ENCODE results near the gene ADGRB3. TPM values are rescaled to one million over a fixed set of nuclear protein-coding genes. Genes with fewer than 3 reads are reported as not detected.

The ADGRB3 gene
- polyA plus RNA-seq, 3 donors, result 0.04 to 0.23 (median 0.05) TPM

DNA sequence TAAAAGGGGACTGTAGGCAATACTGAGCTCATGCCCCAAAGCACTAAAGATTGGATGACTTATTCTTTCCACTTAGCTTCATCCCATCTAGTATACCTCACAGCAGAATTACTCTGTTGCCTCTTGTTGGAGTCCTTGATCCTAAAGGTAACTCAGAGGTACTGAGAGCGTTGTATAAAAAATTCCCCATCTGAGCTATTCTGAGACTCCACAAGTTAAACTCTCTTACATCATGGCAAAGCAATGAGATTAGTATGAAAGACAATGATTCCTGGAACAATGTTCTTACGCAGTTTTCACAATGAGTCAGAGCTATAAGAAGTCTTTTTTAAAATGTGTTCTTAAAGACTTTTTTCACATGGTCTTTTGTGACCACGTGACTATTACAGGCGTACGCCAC is 370.1 kb downstream of the ADGRB3 start:
- no peak for DNase-seq
- no CpG with 5 or more reads among the region's 5 CpGs for WGBS (ENCODE audit: insufficient coverage)
- no peak overlapping the region for H3K4me2 ChIP-seq (replicated peaks; ENCODE audit: extremely low read depth, low read length, poor library complexity, severe bottlenecking)
- no peak overlapping the region for H3K27ac ChIP-seq (ENCODE audit: low read depth in 1 of 2, low read length in 2 of 2)
- no peak overlapping the region for H3K9ac ChIP-seq (ENCODE audit: insufficient read depth, low read length, poor library complexity, severe bottlenecking)
- intact Hi-C loops (cut with micrococcal nuclease), result no loop called here
- no peaks in the 10 kb centered on the region for H3K79me2 ChIP-seq (ENCODE audit: insufficient read depth, low read length)
- H4K20me1 ChIP-seq (ENCODE audit: insufficient read depth, low read length), result no peaks in the 10 kb centered on the region
- Mint-ChIP-seq H3K27me3 (ENCODE audit: low read depth in 3 of 3) (no peaks in the 10 kb centered on the region), H3K27ac (no peak overlapping the region), H3K4me1 (no peaks in the 10 kb centered on the region), H3K4me3 (no peak overlapping the region), H3K9me3 (peaks cover 0 to 6% (median 0%) of the 10 kb centered on the region in 7 donors), H3K36me3 (no peaks in the 10 kb centered on the region)
- no peaks in the 10 kb centered on the region for H3K9me3 ChIP-seq (replicated peaks in 1 of 2; ENCODE audit: control insufficient read depth in 1 of 2, insufficient read depth in 1 of 2, low read length in 2 of 2)
- TF ChIP-seq, protein P1, sequence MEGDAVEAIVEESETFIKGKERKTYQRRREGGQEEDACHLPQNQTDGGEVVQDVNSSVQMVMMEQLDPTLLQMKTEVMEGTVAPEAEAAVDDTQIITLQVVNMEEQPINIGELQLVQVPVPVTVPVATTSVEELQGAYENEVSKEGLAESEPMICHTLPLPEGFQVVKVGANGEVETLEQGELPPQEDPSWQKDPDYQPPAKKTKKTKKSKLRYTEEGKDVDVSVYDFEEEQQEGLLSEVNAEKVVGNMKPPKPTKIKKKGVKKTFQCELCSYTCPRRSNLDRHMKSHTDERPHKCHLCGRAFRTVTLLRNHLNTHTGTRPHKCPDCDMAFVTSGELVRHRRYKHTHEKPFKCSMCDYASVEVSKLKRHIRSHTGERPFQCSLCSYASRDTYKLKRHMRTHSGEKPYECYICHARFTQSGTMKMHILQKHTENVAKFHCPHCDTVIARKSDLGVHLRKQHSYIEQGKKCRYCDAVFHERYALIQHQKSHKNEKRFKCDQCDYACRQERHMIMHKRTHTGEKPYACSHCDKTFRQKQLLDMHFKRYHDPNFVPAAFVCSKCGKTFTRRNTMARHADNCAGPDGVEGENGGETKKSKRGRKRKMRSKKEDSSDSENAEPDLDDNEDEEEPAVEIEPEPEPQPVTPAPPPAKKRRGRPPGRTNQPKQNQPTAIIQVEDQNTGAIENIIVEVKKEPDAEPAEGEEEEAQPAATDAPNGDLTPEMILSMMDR (IDR thresholded peaks at IDR 0.05), result no peak
- H3K4me1 ChIP-seq (ENCODE audit: control insufficient read depth in 1 of 2, insufficient read depth in 2 of 2, low read length in 2 of 2), result no peaks in the 10 kb centered on the region
- H3K27me3 ChIP-seq (ENCODE audit: control insufficient read depth in 2 of 2, insufficient read depth in 2 of 2, low read length in 2 of 2), result no peaks in the 10 kb centered on the region
- H3K36me3 ChIP-seq (replicated peaks in 1 of 2; ENCODE audit: control insufficient read depth in 1 of 2, insufficient read depth in 2 of 2, low read length in 2 of 2), result no peaks in the 10 kb centered on the region
- no peak overlapping the region for H2AFZ ChIP-seq (ENCODE audit: insufficient read depth, low read depth, low read length, poor library complexity, severe bottlenecking)
- H3K4me3 ChIP-seq (replicated peaks in 1 of 3; ENCODE audit: low read depth in 2 of 3, low read length in 3 of 3), result no peak overlapping the region

DNA sequence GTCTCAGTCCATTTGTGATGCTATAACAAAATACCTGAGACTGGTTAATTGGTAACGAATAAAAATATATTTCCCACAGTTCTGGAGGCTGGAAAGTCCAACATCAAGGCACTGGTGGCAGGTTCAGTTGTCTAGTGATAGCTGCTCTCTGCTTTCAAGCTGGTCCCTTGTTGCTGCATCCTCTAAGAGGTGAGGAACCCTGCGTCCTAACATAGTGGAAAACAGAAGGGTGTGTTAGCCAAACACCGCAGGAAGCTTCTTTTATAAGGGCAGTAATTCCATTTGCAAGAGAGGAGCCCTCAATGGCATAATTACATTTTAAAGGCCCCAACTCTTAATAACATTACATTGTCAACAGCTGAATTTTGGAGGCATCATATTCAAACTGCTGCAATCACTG is 372.7 kb downstream of the ADGRB3 start:
- TF ChIP-seq, protein P1 (IDR thresholded peaks at IDR 0.05), result no peak
- H3K4me1 Mint-ChIP-seq, result no peaks in the 10 kb centered on the region
- DNase-seq, result no peak
- Histone ChIP-seq H3K9me3 (replicated peaks in 1 of 2; ENCODE audit: control insufficient read depth in 1 of 2, insufficient read depth in 1 of 2, low read length in 2 of 2) (no peaks in the 10 kb centered on the region), H2AFZ (ENCODE audit: insufficient read depth, low read depth, low read length, poor library complexity, severe bottlenecking) (no peak overlapping the region), H3K4me3 (replicated peaks in 1 of 3; ENCODE audit: low read depth in 2 of 3, low read length in 3 of 3) (no peak overlapping the region), H3K27ac (ENCODE audit: low read depth in 1 of 2, low read length in 2 of 2) (no peak overlapping the region), H3K36me3 (replicated peaks in 1 of 2; ENCODE audit: control insufficient read depth in 1 of 2, insufficient read depth in 2 of 2, low read length in 2 of 2) (no peaks in the 10 kb centered on the region), H3K4me1 (ENCODE audit: control insufficient read depth in 1 of 2, insufficient read depth in 2 of 2, low read length in 2 of 2) (no peaks in the 10 kb centered on the region), H3K79me2 (ENCODE audit: insufficient read depth, low read length) (no peaks in the 10 kb centered on the region), H3K9ac (ENCODE audit: insufficient read depth, low read length, poor library complexity, severe bottlenecking) (no peak overlapping the region), H4K20me1 (ENCODE audit: insufficient read depth, low read length) (no peaks in the 10 kb centered on the region), H3K4me2 (replicated peaks; ENCODE audit: extremely low read depth, low read length, poor library complexity, severe bottlenecking) (no peak overlapping the region), H3K27me3 (ENCODE audit: control insufficient read depth in 2 of 2, insufficient read depth in 2 of 2, low read length in 2 of 2) (no peaks in the 10 kb centered on the region)
- intact Hi-C loops (cut with micrococcal nuclease), result no loop called here
- H3K36me3 Mint-ChIP-seq, result no peaks in the 10 kb centered on the region
- no peaks in the 10 kb centered on the region for H3K27me3 Mint-ChIP-seq (ENCODE audit: low read depth in 3 of 3)
- WGBS (ENCODE audit: insufficient coverage), result 71% methylated on average over 1 of the region's 3 CpGs
- H3K9me3 Mint-ChIP-seq, result peaks cover 0 to 6% (median 0%) of the 10 kb centered on the region in 7 donors
- no peak overlapping the region for H3K4me3 Mint-ChIP-seq
- H3K27ac Mint-ChIP-seq, result no peak overlapping the region
